ENCODE measurements around the gene GTSF1L.

Gene GTSF1L

GRCh38 chr20:43752561-43753301 is 25.9 kb upstream of the GTSF1L start:
- H3K27me3 Mint-ChIP-seq (ENCODE audit: low read depth) = no peaks in the 10 kb centered on the region
- H3K4me3 Mint-ChIP-seq = peak overlapping the region; percentile 73
- peaks cover 38% of the 10 kb centered on the region for H3K4me1 Mint-ChIP-seq (ENCODE audit: low read depth)
- peaks cover 9% of the 10 kb centered on the region for H3K36me3 Mint-ChIP-seq (ENCODE audit: low read depth)
- peak; percentile 72 for DNase-seq (ENCODE audit: low spot score)
- peak overlapping the region; percentile 98 for H3K27ac Mint-ChIP-seq
- peaks cover 11% of the 10 kb centered on the region for H3K9me3 Mint-ChIP-seq

- Mint-ChIP-seq H3K36me3 (ENCODE audit: low read depth) (peaks cover 9% of the 10 kb centered on the region), H3K27ac (peak overlapping the region; percentile 98), H3K4me3 (peak overlapping the region; percentile 73), H3K4me1 (ENCODE audit: low read depth) (peaks cover 41% of the 10 kb centered on the region), H3K9me3 (peaks cover 11% of the 10 kb centered on the region), H3K27me3 (ENCODE audit: low read depth) (no peaks in the 10 kb centered on the region)
- no peak for DNase-seq (ENCODE audit: low spot score)
These were observed 25.2 kb upstream of the GTSF1L start for GRCh38 chr20:43752051-43752360.

- H3K27me3 Mint-ChIP-seq (ENCODE audit: low read depth) = no peaks in the 10 kb centered on the region
- H3K4me3 Mint-ChIP-seq = peak overlapping the region; percentile 73
- H3K36me3 Mint-ChIP-seq (ENCODE audit: low read depth) = peaks cover 9% of the 10 kb centered on the region
- peak; percentile 81 for DNase-seq (ENCODE audit: low spot score)
- peaks cover 11% of the 10 kb centered on the region for H3K9me3 Mint-ChIP-seq
- H3K4me1 Mint-ChIP-seq (ENCODE audit: low read depth) = peaks cover 45% of the 10 kb centered on the region
- H3K27ac Mint-ChIP-seq = peak overlapping the region; percentile 98
These were observed 24.6 kb upstream of the GTSF1L start for GRCh38 chr20:43751167-43752050.

- H3K9me3 Mint-ChIP-seq = peaks cover 11% of the 10 kb centered on the region
- H3K4me3 Mint-ChIP-seq = peak overlapping the region; percentile 73
- peak; percentile 14 for DNase-seq (ENCODE audit: low spot score)
- peak overlapping the region; percentile 98 for H3K27ac Mint-ChIP-seq
- peaks cover 49% of the 10 kb centered on the region for H3K4me1 Mint-ChIP-seq (ENCODE audit: low read depth)
- no peaks in the 10 kb centered on the region for H3K27me3 Mint-ChIP-seq (ENCODE audit: low read depth)
- H3K36me3 Mint-ChIP-seq (ENCODE audit: low read depth) = peaks cover 9% of the 10 kb centered on the region
These were observed 24.0 kb upstream of the GTSF1L start for GRCh38 chr20:43750774-43751166.

- peaks cover 49% of the 10 kb centered on the region for H3K4me1 Mint-ChIP-seq (ENCODE audit: low read depth)
- peak overlapping the region; percentile 98 for H3K27ac Mint-ChIP-seq
- DNase-seq (ENCODE audit: low spot score) = peak; percentile 78
- H3K36me3 Mint-ChIP-seq (ENCODE audit: low read depth) = peaks cover 9% of the 10 kb centered on the region
- peaks cover 11% of the 10 kb centered on the region for H3K9me3 Mint-ChIP-seq
- H3K27me3 Mint-ChIP-seq (ENCODE audit: low read depth) = no peaks in the 10 kb centered on the region
- H3K4me3 Mint-ChIP-seq = peak overlapping the region; percentile 36
These were observed 23.0 kb upstream of the GTSF1L start for GRCh38 chr20:43749734-43750294.

GRCh38 chr20:43748274-43748673 is 21.5 kb upstream of the GTSF1L start:
- Mint-ChIP-seq H3K4me3 (no peak overlapping the region), H3K9me3 (peaks cover 7% of the 10 kb centered on the region), H3K27me3 (ENCODE audit: low read depth) (peaks cover 3% of the 10 kb centered on the region), H3K36me3 (ENCODE audit: low read depth) (peaks cover 4% of the 10 kb centered on the region), H3K27ac (no peak overlapping the region), H3K4me1 (ENCODE audit: low read depth) (peaks cover 47% of the 10 kb centered on the region)
- no peak for DNase-seq (ENCODE audit: low spot score)

- DNase-seq (ENCODE audit: low spot score) = no peak
These were observed 19.7 kb upstream of the GTSF1L start for GRCh38 chr20:43746344-43747137.

GRCh38 chr20:43744966-43745730 is 18.3 kb upstream of the GTSF1L start:
- no peak for DNase-seq (ENCODE audit: low spot score)
- Mint-ChIP-seq H3K9me3 (no peaks in the 10 kb centered on the region), H3K4me3 (no peak overlapping the region), H3K36me3 (ENCODE audit: low read depth) (no peaks in the 10 kb centered on the region), H3K27ac (no peak overlapping the region), H3K27me3 (ENCODE audit: low read depth) (peaks cover 6% of the 10 kb centered on the region), H3K4me1 (ENCODE audit: low read depth) (peaks cover 19% of the 10 kb centered on the region)

More at GRCh38 chr20:43746344-43747137, 19.7 kb upstream of the GTSF1L start:
- peak overlapping the region; percentile 29 for H3K27ac Mint-ChIP-seq
- peaks cover 31% of the 10 kb centered on the region for H3K4me1 Mint-ChIP-seq (ENCODE audit: low read depth)
- H3K27me3 Mint-ChIP-seq (ENCODE audit: low read depth) = peaks cover 6% of the 10 kb centered on the region
- no peak overlapping the region for H3K4me3 Mint-ChIP-seq
- H3K36me3 Mint-ChIP-seq (ENCODE audit: low read depth) = peaks cover 4% of the 10 kb centered on the region
- peaks cover 7% of the 10 kb centered on the region for H3K9me3 Mint-ChIP-seq

GRCh38 chr20:43744151-43744611 is 17.4 kb upstream of the GTSF1L start:
- no peaks in the 10 kb centered on the region for H3K36me3 Mint-ChIP-seq (ENCODE audit: low read depth)
- H3K9me3 Mint-ChIP-seq = no peaks in the 10 kb centered on the region
- no peak overlapping the region for H3K4me3 Mint-ChIP-seq
- H3K4me1 Mint-ChIP-seq (ENCODE audit: low read depth) = peaks cover 13% of the 10 kb centered on the region
- no peak overlapping the region for H3K27ac Mint-ChIP-seq
- peaks cover 6% of the 10 kb centered on the region for H3K27me3 Mint-ChIP-seq (ENCODE audit: low read depth)
- peak; percentile 40 for DNase-seq (ENCODE audit: low spot score)

- no peaks in the 10 kb centered on the region for H3K9me3 Mint-ChIP-seq
- H3K27ac Mint-ChIP-seq = no peak overlapping the region
- no peak for DNase-seq (ENCODE audit: low spot score)
- peaks cover 11% of the 10 kb centered on the region for H3K4me1 Mint-ChIP-seq (ENCODE audit: low read depth)
- peaks cover 6% of the 10 kb centered on the region for H3K27me3 Mint-ChIP-seq (ENCODE audit: low read depth)
- no peaks in the 10 kb centered on the region for H3K36me3 Mint-ChIP-seq (ENCODE audit: low read depth)
- H3K4me3 Mint-ChIP-seq = no peak overlapping the region
These were observed 13.8 kb upstream of the GTSF1L start for GRCh38 chr20:43740642-43741041.

GRCh38 chr20:43739148-43739749 is 12.4 kb upstream of the GTSF1L start:
- H3K27me3 Mint-ChIP-seq (ENCODE audit: low read depth) = peaks cover 6% of the 10 kb centered on the region
- H3K4me3 Mint-ChIP-seq = no peak overlapping the region
- H3K4me1 Mint-ChIP-seq (ENCODE audit: low read depth) = peaks cover 11% of the 10 kb centered on the region
- no peak overlapping the region for H3K27ac Mint-ChIP-seq
- no peaks in the 10 kb centered on the region for H3K9me3 Mint-ChIP-seq
- no peaks in the 10 kb centered on the region for H3K36me3 Mint-ChIP-seq (ENCODE audit: low read depth)
- no peak for DNase-seq (ENCODE audit: low spot score)

GRCh38 chr20:43737925-43738324 is 11.1 kb upstream of the GTSF1L start:
- peaks cover 3% of the 10 kb centered on the region for H3K27me3 Mint-ChIP-seq (ENCODE audit: low read depth)
- no peak for DNase-seq (ENCODE audit: low spot score)
- no peaks in the 10 kb centered on the region for H3K9me3 Mint-ChIP-seq
- H3K27ac Mint-ChIP-seq = no peak overlapping the region
- no peak overlapping the region for H3K4me3 Mint-ChIP-seq
- H3K36me3 Mint-ChIP-seq (ENCODE audit: low read depth) = no peaks in the 10 kb centered on the region
- H3K4me1 Mint-ChIP-seq (ENCODE audit: low read depth) = peaks cover 19% of the 10 kb centered on the region
